Suppressor macrophage treated with lipopolysaccharide for 4 hours (primary cell): ENCODE results near the gene CYP21A2.
"Not testable (repeated sequence)": the region's sequence is repeated elsewhere in the genome, so short reads cannot be mapped to it uniquely, and the experiment has no call there.

Experiments
- DNase-seq: peaks from one replicate; pipeline ENCODE4 v3.0.0-alpha.2; 2020

The CYP21A2 gene

DNA sequence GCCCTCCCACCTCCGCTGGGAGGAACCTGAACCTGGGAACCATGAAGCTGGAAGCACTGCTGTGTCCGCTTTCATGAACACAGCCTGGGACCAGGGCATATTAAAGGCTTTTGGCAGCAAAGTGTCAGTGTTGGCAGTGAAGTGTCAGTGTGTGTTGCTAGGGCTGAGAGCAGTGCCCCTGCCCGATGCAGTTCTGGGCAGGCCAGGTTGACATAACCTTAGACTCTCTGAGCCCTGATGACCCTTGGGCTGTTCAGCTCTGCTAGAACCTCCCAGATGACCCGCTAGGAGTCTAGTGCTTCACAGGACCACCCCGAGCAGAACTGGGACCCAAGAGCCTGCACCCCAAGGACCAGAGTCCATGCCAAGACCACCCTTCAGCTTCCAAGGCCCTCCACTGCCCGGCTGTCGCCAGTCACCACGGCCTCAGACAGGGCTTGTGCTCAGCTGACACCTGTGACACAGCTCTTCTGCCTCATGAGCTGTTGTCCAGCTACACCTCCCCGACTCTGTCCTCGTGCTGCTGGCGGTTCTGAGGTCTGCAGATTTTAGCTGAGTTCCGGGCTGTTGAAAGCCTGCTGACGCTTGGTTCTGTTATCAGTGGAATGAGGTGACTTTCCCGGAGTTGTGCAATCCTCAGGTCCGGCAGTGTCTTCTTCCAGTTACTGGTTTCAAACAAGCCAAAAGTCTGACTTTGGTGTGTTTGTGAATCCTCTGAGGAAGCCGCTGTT lies 2.8 kb upstream of the CYP21A2 start:
- not testable (repeated sequence) for DNase-seq

DNA sequence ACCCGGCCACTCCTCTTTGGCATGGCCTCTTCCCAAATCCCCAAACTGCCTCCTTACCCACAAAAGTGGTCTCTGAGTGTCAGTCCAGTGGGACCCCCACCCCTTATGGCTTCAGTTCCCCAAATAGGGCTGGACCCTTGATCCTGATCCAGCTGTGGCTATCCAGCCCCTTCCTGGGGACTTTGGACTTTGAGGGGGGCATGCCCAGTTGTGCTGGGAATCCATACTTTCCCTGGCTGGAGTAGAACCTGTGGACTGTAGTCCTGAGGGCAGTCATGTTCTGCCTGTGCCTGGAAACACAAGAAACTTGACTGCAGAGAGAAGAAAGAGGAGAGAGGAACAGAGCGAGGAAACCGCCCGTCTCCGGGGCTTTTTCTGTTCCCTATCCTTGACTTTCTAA lies 1.1 kb upstream of the CYP21A2 start:
- not testable (repeated sequence) for DNase-seq

DNA sequence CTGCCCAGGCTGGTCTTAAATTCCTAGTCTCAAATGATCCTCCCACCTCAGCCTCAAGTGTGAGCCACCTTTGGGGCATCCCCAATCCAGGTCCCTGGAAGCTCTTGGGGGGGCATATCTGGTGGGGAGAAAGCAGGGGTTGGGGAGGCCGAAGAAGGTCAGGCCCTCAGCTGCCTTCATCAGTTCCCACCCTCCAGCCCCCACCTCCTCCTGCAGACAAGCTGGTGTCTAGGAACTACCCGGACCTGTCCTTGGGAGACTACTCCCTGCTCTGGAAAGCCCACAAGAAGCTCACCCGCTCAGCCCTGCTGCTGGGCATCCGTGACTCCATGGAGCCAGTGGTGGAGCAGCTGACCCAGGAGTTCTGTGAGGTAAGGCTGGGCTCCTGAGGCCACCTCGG lies 663 bp downstream of the CYP21A2 start:
- DNase-seq = not testable (repeated sequence)

DNA sequence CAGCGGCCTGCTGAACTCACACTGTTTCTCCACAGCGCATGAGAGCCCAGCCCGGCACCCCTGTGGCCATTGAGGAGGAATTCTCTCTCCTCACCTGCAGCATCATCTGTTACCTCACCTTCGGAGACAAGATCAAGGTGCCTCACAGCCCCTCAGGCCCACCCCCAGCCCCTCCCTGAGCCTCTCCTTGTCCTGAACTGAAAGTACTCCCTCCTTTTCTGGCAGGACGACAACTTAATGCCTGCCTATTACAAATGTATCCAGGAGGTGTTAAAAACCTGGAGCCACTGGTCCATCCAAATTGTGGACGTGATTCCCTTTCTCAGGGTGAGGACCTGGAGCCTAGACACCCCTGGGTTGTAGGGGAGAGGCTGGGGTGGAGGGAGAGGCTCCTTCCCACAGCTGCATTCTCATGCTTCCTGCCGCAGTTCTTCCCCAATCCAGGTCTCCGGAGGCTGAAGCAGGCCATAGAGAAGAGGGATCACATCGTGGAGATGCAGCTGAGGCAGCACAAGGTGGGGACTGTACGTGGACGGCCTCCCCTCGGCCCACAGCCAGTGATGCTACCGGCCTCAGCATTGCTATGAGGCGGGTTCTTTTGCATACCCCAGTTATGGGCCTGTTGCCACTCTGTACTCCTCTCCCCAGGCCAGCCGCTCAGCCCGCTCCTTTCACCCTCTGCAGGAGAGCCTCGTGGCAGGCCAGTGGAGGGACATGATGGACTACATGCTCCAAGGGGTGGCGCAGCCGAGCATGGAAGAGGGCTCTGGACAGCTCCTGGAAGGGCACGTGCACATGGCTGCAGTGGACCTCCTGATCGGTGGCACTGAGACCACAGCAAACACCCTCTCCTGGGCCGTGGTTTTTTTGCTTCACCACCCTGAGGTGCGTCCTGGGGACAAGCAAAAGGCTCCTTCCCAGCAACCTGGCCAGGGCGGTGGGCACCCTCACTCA lies 1.4 kb downstream of the CYP21A2 start:
- not testable (repeated sequence) for DNase-seq

DNA sequence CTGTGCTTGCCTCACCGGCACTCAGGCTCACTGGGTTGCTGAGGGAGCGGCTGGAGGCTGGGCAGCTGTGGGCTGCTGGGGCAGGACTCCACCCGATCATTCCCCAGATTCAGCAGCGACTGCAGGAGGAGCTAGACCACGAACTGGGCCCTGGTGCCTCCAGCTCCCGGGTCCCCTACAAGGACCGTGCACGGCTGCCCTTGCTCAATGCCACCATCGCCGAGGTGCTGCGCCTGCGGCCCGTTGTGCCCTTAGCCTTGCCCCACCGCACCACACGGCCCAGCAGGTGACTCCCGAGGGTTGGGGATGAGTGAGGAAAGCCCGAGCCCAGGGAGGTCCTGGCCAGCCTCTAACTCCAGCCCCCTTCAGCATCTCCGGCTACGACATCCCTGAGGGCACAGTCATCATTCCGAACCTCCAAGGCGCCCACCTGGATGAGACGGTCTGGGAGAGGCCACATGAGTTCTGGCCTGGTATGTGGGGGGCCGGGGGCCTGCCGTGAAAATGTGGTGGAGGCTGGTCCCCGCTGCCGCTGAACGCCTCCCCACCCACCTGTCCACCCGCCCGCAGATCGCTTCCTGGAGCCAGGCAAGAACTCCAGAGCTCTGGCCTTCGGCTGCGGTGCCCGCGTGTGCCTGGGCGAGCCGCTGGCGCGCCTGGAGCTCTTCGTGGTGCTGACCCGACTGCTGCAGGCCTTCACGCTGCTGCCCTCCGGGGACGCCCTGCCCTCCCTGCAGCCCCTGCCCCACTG lies 2.3 kb downstream of the CYP21A2 start:
- not testable (repeated sequence) for DNase-seq

DNA sequence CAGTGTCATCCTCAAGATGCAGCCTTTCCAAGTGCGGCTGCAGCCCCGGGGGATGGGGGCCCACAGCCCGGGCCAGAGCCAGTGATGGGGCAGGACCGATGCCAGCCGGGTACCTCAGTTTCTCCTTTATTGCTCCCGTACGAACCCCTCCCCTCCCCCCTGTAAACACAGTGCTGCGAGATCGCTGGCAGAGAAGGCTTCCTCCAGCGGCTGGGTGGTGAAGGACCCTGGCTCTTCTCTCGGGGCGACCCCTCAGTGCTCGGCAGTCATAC lies 2.8 kb downstream of the CYP21A2 start:
- not testable (repeated sequence) for DNase-seq

DNA sequence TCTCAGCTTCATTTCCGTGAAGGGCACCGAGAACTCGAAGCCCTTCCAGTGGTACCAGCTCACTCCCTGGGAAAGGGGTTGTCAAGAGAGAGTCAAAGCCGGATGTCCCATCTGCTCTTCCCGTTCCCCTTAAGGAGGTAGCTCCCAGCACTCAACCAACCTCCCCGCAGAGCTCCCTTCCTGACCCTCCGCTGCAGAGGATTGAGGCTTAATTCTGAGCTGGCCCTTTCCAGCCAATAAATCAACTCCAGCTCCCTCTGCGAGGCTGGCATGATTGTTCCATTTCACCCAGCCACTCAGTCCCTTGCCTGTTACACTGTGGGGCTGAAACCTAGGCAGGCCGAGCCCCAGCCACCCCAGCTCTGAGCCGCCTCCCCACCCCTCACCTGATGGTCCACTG lies 3.2 kb downstream of the CYP21A2 start:
- DNase-seq = not testable (repeated sequence)

DNA sequence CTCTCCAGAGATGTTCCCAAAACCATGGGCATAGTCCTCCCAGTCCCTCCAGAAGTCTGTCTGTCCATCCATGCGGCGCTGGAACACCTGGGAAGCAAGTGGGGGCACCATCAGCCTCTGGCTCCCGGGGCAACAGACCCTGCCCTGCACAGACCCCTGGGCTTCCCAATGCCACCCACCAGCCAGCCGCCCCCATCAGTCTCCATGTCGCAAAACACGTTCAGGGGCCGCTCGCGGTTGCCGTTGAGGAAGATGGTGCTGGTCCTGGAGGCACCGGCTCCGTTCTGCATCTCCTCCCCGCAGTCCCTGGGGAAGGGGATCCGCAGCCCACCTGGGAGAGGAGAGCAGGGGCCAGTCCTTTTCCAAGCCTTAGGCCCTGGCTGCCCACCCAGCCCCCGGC lies 4.1 kb downstream of the CYP21A2 start:
- not testable (repeated sequence) for DNase-seq

DNA sequence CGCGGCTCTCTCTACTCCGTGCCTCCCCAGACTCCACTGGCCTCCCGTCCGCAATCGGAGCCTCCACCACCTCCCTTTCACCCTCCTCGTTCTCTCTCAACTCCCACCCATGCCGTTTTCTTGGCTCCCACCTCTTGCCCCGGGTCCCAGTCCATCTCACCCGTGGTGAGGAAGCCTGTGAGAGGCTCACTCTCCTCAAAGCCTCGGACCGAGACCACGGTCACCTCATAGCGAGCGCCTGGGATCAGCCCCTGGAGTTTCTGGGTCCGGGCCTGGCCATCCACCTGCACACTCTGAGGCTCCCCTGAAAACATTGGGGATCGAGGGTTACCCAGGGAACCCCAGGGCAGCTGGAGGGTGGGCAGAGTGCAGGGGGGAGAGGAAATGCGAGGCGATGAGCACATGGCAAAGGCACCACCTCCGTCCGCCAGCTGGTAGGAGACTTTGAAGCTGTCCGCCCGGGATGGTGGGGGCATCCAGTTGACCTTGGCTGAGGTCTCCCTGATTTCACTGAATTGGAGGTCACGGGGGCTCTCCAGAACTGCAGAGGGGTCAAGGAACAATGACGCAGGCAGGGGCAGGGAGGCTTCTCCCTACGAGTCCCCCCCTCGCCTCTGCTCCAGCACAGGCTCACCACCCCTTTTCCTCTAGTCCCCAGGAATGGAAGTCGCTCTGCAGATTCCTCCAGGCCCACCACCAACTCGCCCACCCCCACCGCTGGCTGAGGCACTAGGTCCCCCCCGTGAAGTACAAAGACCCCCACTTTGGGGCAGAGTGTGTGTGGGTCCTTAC lies 5.6 kb downstream of the CYP21A2 start:
- not testable (repeated sequence) for DNase-seq

DNA sequence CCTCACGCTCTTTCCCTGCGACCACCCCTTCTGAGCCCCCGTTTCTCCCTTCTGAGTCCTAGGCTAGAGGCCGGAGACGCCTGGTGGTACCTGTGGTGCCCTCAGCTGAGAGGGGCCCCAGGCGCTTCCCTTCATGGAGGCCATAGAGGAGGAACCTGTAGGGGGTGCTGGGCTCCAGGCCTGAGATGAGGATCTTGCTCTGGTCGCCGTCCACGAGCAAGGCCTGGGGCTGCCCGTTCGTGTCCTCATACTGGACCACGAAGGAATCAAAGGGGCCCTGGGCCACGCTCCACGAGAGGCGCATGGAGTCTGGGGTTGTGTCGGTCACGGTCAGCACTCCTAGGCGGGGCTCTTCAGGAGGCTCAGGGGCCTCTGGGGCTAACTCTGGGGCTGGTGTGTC lies 6.7 kb downstream of the CYP21A2 start:
- not testable (repeated sequence) for DNase-seq

DNA sequence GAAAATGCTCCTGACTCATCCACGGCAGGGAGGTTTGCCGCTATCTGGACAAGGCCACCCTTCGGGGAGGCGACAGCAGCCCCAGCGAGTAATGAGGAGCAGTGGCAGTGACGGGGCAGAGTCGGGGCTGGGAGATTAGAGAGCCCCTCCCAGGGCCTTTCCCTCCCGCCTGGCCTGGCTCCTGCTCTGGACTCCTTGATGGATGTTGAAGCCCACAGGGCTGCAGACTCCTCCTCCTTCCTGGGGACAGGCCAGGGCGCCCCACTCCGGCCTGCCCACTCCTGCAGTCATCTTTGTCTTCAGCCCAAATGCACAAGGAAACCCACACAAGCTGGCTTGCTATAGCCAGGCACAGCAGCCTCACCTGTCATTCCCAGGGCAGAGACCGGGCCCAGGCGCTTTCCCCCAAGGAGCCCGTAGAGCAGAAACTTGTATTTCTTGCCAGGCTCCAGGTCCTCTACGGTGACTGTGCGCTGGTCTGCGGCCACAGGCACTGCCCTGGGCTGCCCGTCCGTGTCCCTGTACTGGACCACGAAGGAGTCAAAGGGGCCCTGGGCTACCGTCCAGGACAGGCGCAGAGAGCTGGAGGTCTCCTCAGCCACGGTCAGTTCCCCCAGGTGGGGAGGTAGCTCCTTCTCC lies 7.7 kb downstream of the CYP21A2 start:
- DNase-seq = no peak

DNA sequence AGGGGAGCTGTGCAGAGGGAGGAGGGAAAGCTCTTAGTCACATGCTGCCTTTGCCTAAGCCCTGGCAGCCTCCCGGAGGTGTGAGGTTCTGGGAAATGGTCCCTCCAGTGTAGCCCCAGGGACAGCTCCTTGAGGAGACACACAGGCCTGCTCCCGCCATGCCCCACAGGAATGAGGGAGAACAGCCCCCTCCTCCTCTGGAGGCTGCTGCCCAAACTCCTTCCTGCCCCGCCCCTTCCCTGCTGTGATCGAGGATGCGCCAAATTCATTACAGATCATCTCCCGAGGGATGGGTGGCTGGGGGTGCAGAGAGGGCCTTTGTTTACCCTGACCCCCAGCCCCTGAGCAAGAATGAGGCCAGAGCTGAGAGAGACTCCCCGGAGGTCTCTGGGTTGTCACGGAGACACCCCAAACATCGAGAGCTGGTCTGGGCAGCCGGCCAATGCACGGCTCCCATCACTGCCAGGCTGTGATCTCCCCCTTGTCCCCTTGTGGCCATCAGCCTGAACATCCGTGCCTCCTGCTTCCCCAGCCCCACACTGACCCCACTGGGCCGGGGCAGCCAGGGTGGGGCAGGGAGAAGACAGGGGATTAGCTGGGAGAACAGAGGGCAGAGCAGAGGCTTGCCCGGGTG lies 8.4 kb downstream of the CYP21A2 start:
- no peak for DNase-seq

DNA sequence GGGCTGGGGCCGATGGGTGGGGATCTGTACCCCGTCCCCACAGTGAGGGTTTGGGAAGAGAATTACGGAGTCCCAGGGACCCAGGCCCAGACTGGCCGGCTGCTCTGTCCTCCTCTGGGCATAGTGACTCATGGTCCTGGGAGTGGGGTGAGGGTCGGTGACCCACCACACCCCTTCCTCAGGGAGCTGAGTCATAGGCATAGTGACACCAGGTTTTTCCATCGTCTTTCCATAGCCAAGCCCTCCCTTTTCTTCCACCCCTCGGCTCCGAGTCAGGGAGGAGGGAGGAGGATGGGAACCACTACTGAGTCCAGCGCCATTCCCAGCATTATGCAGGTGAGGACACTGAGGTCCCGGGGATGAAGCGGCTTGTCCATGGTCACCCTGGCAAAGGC lies 8.9 kb downstream of the CYP21A2 start:
- DNase-seq = no peak

DNA sequence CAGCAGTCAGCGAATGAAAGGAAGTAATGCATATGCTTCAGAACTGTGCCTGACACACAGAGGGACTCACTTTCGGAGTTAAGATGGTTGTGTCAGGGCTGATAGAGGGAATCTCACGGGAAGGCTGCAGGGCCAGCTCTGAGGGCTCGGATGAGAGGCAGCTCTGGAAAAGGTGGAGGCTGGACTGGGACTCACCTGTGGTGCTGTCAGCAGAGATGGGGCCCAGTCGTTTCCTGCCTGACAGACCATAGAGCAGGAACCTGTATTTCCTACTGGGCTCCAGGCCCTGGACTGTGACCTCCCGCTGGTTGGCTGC lies 9.3 kb downstream of the CYP21A2 start:
- no peak for DNase-seq

DNA sequence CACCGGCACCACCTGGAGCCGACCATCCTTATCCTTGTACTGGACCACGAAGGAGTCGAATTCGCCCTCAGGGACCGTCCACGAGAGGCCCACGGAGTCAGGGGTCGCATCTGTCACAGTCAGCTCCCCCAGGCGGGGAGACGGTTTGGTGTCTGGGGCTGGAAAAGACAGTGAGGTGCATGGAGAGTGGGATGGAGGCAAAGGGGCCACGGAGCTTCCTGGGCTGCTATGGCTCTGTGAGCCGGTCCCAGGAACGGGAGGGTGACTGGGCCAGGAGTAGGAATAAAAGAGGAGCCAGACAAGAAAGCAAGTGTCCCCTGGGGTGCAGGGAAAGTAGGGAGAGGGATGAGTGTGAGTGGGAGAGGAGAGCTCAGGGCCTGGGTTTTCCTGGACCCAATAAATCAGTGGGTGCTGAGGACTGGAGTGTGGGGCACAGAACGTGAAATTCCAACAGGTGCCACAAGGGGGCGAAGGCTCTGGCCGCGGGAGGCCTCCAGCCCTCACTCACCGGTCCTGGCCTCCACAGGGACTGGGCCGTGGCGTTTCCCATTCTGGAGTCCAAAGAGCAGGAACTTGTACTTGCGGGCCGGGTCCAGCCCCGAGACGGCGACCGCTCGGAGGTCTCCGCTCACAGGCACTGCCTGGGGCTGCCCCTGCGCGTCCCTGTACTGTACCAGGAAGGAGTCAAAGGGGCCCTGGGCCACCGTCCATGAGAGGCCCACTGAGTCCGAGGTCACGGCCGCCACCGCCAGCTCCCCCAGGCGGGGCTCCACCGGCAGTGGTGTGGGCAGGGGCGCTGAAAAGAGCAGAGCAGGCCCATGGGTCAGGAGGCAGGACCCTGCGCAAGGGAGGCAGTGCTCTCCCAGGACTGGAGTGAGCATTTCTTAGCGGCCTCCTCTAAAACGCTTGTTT lies 9.9 kb downstream of the CYP21A2 start:
- peak; percentile 70 for DNase-seq

DNA sequence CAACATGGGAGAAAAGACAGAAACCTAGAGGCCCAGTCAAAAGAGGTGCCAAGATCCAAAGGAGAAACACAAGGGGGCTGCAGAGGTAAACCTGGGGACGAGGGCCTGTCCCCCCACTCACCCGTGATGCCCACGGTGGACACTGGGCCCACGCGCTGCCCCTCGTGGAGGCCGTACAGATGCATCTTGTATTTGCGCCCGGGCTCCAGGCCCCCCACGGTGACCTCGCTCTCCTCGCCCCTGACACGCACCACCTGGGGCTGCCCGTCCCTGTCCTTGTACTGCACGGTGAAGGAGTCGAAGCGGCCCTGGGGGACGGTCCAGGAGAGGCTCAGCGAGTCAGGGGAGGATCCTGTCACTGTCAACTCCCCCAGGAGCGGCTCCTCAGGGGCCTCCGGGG lies 10.9 kb downstream of the CYP21A2 start:
- not testable (repeated sequence) for DNase-seq

DNA sequence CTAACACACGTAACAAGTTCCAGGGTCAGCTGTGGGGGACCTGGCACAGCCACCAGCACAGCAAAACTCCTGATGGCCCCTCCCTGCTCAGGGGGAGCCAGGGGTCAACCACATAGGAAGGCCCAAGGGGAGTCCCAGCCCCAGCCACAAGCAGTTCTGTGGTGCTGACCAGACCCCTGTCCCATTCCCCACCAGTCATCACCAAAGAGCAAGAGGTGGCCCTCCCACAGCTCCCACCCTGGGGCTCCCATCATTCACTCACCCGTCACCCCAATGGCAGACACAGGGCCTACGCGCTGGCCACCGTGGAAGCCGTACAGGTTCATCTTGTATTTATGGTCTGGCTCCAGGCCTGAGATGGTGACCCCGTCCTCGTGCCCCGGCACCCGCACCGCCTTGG lies 11.5 kb downstream of the CYP21A2 start:
- not testable (repeated sequence) for DNase-seq

DNA sequence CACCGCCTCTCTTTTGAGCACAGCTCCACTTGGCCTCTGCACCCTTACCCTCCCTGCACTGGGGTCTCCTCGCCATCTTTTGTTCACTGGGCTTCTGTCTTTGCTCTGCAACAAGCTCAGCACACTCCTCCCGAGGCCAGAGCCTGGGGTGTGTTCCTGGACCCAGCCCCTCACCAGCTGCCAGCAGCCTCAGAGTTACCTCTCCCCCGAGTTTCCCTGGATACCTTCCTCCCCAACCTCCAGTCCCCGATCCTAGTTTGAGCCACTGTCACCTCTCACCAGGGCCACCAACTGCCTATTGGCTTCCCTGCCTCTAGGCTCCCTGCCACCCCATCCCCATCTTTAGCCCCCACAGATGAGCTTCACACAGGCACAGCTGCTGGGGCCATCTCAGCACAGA lies 12.3 kb downstream of the CYP21A2 start:
- no peak for DNase-seq

DNA sequence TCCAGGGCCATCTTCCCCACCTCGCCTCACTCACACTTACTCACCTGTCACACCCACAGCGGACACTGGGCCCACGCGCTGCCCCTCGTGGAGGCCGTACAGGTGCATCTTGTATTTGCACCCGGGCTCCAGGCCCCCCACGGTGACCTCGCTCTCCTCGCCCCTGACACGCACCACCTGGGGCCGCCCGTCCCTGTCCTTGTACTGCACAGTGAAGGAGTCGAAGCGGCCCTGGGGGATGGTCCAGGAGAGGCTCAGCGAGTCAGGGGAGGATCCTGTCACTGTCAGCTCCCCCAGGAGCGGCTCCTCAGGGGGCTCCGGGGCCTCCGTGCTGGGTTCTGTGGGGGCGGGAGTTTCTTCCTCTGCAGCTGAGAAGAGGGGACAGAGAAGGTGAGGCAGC lies 14.4 kb downstream of the CYP21A2 start:
- not testable (repeated sequence) for DNase-seq

DNA sequence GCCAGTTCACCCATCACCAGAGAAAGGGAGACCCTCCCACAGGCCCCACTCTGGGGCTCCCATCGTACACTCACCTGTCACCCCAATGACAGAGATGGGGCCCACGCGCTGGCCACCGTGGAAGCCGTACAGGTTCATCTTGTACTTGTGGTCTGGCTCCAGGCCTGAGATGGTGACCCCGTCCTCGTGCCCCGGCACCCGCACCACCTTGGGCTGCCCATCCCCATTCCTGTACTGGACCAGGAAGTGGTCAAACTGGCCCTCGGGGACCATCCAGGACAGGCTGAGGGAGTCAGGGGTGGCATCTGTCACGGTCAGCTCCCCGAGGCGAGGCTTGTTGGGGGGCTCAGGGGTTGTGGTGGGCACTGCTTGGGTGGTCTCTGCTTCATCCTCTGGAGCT lies 15.1 kb downstream of the CYP21A2 start:
- DNase-seq = not testable (repeated sequence)

DNA sequence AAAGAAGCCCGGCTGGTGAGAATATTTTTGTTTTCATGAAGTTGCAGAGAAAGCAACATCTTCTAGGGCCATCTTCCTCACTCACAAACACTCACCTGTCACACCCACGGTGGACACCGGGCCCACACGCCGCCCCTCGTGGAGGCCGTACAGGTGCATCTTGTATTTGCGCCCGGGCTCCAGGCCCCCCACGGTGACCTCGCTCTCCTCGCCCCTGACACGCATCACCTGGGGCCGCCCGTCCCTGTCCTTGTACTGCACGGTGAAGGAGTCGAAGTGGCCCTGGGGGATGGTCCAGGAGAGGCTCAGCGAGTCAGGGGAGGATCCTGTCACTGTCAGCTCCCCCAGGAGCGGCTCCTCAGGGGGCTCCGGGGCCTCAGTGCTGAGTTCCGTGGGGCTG lies 17.5 kb downstream of the CYP21A2 start:
- not testable (repeated sequence) for DNase-seq
